HepG2 (cell line): Measurements from ENCODE around the gene THEM5. TPM values are rescaled to one million over a fixed set of nuclear protein-coding genes. Genes with fewer than 3 reads are reported as not detected.

ENCODE experiments used
- ATAC-seq: fragments of 200-7000 bp; cut with Tn5 transposase; 3 replicates; pipeline ENCODE4 v1.9.1; 2020; ENCODE audit warnings: mild to moderate bottlenecking, moderate library complexity
- BruUV-seq: library from RNA; stranded (reverse); fragments of 400-500 nt; replicated peaks from 2 replicates; lab custom pipeline; 2021; lab: Mats Ljungman, UMichigan
- CTCF ChIA-PET: fragments of 300-600 bp; formaldehyde crosslinking; extraction: SDS; loops from one replicate; lab custom pipeline; 2021; ENCODE audit warnings: low total read pairs, inconsistent platforms, low intra/inter-chr PET ratio; lab: Yijun Ruan, JAX
- POLR2A ChIA-PET: fragments of 350-600 bp; sonication (Branson Sonifier 250); formaldehyde crosslinking; loops from one replicate; lab custom pipeline; 2020; ENCODE audit warnings: antibody characterized with exemption, inconsistent platforms; lab: Yijun Ruan, JAX
- DNase-seq: peaks from one replicate; pipeline ENCODE4 v3.0.0-alpha.2; 2015; ENCODE audit warnings: low spot score
- FAIRE-seq: peaks from 3 replicates; lab custom pipeline; 2011; peaks lifted over from hg19 to GRCh38; lab: Jason Lieb, UNC
- H2AFZ ChIP-seq: one replicate; pipeline ENCODE4 v1.6.1; 2011; ENCODE audit warnings: low read length, inconsistent platforms
- H3K27ac ChIP-seq: fragments of 300-600 bp; 3 replicates; pipeline ENCODE4 v1.8.0; 2011; ENCODE audit warnings: mixed run types, mild to moderate bottlenecking, mixed read lengths, low read length, inconsistent platforms; ENCODE audit not compliant: insufficient read depth; ENCODE audit errors: extremely low read length
- H3K27me3 ChIP-seq, 2 experiments: fragments of 200-600 bp in 1 of 2; 2 replicates in 1 of 2; 3 replicates in 1 of 2; pipeline versions ENCODE4 v1.6.0 to v1.8.0; 2011; ENCODE audit warnings: low read length in 2 of 2, mild to moderate bottlenecking in 2 of 2, moderate library complexity in 2 of 2, inconsistent platforms in 1 of 2; ENCODE audit not compliant: insufficient read depth in 2 of 2, control insufficient read depth in 1 of 2
- H3K36me3 ChIP-seq, 2 experiments: fragments of 200-600 bp in 1 of 2; replicated peaks in 1 of 2; 2 replicates in 1 of 2; 3 replicates in 1 of 2; pipeline versions ENCODE4 v1.5.1 to v1.8.0; 2011; ENCODE audit warnings: low read length in 2 of 2, inconsistent platforms in 1 of 2; ENCODE audit not compliant: insufficient read depth in 2 of 2, control insufficient read depth in 1 of 2
- H3K4me1 ChIP-seq: 2 replicates; pipeline ENCODE4 v1.5.1; 2012; ENCODE audit warnings: low read length, inconsistent platforms; ENCODE audit not compliant: insufficient read depth
- H3K4me2 ChIP-seq: 2 replicates; pipeline ENCODE4 v1.6.0; 2011; ENCODE audit warnings: low read depth, low read length, inconsistent platforms
- H3K4me3 ChIP-seq, 3 experiments: fragments of 200-600 bp in 1 of 3; sonication (generic), shearing (Covaris generic) in 1 of 3; replicated peaks in 1 of 3; 2 replicates each; pipeline ENCODE4 v1.5.1; 2011 to 2016; ENCODE audit warnings: low read length in 3 of 3, inconsistent platforms in 2 of 3, low read depth in 2 of 3, mild to moderate bottlenecking in 2 of 3, control low read depth in 1 of 3, mixed read lengths in 1 of 3; ENCODE audit not compliant: insufficient read depth in 1 of 3
- H3K79me2 ChIP-seq: one replicate; pipeline ENCODE4 v1.6.1; 2011; ENCODE audit warnings: low read length, inconsistent platforms; ENCODE audit not compliant: insufficient read depth
- H3K9ac ChIP-seq: 2 replicates; pipeline ENCODE4 v1.6.0; 2011; ENCODE audit warnings: mild to moderate bottlenecking, low read depth, low read length, inconsistent platforms; ENCODE audit not compliant: insufficient read depth
- H3K9me3 ChIP-seq: 2 replicates; pipeline ENCODE4 v1.5.1; 2012; ENCODE audit warnings: mild to moderate bottlenecking, low read length
- H4K20me1 ChIP-seq: 2 replicates; pipeline ENCODE4 v1.6.0; 2011; ENCODE audit warnings: inconsistent platforms, mild to moderate bottlenecking, low read length, moderate library complexity; ENCODE audit not compliant: insufficient read depth
- ZNF605 ChIP-seq: sonication (generic); formaldehyde crosslinking; IDR thresholded peaks from 2 replicates; pipeline ENCODE4 v1.8.0; 2022; ENCODE audit warnings: mild to moderate bottlenecking, missing genetic modification reagents
- WGBS: methylation state at CpG from one replicate; pipeline ENCODE4 v1.1.6; 2017; ENCODE audit warnings: low lambda C conversion rate; 5-methylcytosine and 5-hydroxymethylcytosine counted together
- in situ Hi-C: cut with HindIII; loops from 2 replicates; pipeline ENCODE4 v1.10.0; 2017; ENCODE audit warnings: low pct_unique_long_range_greater_than_20kb; ENCODE audit not compliant: extremely low pct_ligation_motif_present
- intact Hi-C: fragments of 100-400 bp; cut with micrococcal nuclease; formaldehyde crosslinking; loops from one replicate; pipeline ENCODE4 v1.10.0; 2022; ENCODE audit not compliant: unreplicated experiment
- polyA plus RNA-seq, 8 experiments: library from polyadenylated mRNA; depleted of rRNA in 3 of 8; stranded (reverse) in 7 of 8; unstranded in 1 of 8; fragments of >200 nt; fragmentation: Illumina TruSeq in 4 of 8; extraction: Trizol in 4 of 8; gene quantifications; 2 replicates each; pipeline versions ENCODE4 v1.2.1 to v1.2.3, GENCODE V29; 2011 to 2016; ENCODE audit warnings: low read depth in 4 of 8, missing spikeins in 1 of 8, mixed read lengths in 1 of 8; ENCODE audit not compliant: insufficient read depth in 1 of 8
- total RNA-seq, 5 experiments: library from RNA; depleted of rRNA; stranded (reverse); fragments of >200 nt; fragmentation: Illumina TruSeq; extraction: Trizol; gene quantifications; 2 replicates each; pipeline ENCODE4 v1.2.3, GENCODE V29; 2016; ENCODE audit warnings: low read depth in 1 of 5
- TF ChIP-seq, protein P1 (sequence below): sonication (generic); formaldehyde crosslinking; IDR thresholded peaks from 2 replicates; pipeline ENCODE4 v1.5.1; 2020; ENCODE audit warnings: mild to moderate bottlenecking, missing genetic modification reagents
- TF ChIP-seq, protein P2 (sequence below): sonication (generic); formaldehyde crosslinking; IDR thresholded peaks from 2 replicates; pipeline ENCODE4 v1.4.0; 2020; ENCODE audit warnings: mild to moderate bottlenecking, missing genetic modification reagents
- TF ChIP-seq, protein P3 (sequence below): sonication (generic); formaldehyde crosslinking; IDR thresholded peaks from 2 replicates; pipeline ENCODE4 v1.4.0; 2020; ENCODE audit warnings: missing genetic modification reagents
- TF ChIP-seq, protein P4 (sequence below): sonication (generic); formaldehyde crosslinking; IDR thresholded peaks from 2 replicates; pipeline ENCODE4 v1.9.0; 2021; ENCODE audit warnings: mild to moderate bottlenecking, missing genetic modification reagents

THEM5 gene
- total and polyA plus RNA-seq, 2 of the 13 experiments (the other 11 are each of a cell fraction or from before 2014, with no cell fraction given), result not detected

DNA sequence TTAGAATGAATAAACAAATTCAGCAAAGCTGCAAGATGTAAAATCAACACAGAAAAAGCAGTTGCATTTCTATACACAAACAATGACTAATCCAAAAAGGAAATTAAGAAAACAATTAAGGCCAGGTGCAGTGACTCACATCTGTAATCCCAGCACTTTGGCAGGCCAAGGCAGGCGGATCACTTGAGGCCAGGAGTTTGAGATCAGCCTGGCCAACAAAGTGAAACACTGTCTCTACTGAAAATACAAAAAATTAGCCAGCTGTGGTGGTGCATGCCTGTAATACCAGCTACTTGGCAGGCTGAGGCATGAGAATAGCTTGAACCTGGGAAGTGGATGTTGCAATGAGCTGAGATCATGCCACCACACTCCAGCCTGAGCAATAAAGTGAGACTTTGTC, 33.5 kb upstream of the THEM5 start (continued):
- TF ChIP-seq, protein P1, sequence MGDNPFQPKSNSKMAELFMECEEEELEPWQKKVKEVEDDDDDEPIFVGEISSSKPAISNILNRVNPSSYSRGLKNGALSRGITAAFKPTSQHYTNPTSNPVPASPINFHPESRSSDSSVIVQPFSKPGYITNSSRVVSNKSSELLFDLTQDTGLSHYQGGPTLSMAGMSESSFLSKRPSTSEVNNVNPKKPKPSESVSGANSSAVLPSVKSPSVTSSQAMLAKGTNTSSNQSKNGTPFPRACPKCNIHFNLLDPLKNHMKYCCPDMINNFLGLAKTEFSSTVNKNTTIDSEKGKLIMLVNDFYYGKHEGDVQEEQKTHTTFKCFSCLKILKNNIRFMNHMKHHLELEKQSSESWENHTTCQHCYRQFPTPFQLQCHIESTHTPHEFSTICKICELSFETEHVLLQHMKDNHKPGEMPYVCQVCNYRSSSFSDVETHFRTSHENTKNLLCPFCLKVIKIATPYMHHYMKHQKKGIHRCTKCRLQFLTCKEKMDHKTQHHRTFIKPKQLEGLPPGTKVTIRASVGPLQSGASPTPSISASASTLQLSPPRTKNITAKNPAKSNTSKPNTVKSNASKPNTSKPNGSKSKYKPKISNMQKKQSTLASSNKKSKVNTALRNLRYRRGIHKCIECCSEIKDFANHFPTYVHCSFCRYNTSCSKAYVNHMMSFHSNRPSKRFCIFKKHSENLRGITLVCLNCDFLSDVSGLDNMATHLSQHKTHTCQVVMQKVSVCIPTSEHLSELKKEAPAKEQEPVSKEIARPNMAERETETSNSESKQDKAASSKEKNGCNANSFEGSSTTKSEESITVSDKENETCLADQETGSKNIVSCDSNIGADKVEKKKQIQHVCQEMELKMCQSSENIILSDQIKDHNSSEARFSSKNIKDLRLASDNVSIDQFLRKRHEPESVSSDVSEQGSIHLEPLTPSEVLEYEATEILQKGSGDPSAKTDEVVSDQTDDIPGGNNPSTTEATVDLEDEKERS (CRISPR knock-in tag), result no peak
- TF ChIP-seq, protein P2, sequence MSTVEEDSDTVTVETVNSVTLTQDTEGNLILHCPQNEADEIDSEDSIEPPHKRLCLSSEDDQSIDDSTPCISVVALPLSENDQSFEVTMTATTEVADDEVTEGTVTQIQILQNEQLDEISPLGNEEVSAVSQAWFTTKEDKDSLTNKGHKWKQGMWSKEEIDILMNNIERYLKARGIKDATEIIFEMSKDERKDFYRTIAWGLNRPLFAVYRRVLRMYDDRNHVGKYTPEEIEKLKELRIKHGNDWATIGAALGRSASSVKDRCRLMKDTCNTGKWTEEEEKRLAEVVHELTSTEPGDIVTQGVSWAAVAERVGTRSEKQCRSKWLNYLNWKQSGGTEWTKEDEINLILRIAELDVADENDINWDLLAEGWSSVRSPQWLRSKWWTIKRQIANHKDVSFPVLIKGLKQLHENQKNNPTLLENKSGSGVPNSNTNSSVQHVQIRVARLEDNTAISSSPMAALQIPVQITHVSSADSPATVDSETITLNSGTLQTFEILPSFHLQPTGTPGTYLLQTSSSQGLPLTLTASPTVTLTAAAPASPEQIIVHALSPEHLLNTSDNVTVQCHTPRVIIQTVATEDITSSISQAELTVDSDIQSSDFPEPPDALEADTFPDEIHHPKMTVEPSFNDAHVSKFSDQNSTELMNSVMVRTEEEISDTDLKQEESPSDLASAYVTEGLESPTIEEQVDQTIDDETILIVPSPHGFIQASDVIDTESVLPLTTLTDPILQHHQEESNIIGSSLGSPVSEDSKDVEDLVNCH, result no peak

DNA sequence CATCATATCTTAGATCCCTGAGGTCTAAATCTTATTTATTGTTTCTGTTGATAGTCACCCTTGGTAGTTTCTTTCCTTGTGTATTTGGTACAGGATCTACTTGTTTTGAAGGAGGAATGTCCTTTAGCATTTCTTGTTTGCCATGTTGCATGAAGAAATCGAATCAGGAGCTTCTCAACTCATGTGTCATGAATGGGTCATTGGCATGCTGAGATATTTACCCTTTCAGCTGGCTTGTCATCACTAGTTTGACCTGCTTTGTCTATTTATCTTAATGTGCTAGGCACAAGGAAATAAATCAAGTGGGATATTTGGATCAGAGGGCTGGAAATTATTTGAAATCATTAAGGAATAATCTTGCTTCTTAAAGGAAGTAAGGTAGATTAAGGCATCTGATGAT, 32.0 kb upstream of the THEM5 start:
- Histone ChIP-seq H2AFZ (no peak overlapping the region), H3K4me1 (no peaks in the 10 kb centered on the region), H3K27me3 (no peaks in the 10 kb centered on the region), H3K4me3 (no peak overlapping the region), H3K36me3 (peaks cover 0 to 5% of the 10 kb centered on the region in 2 experiments; a peak in 1 of 5 replicates), H4K20me1 (no peaks in the 10 kb centered on the region), H3K9me3 (peaks cover 7% of the 10 kb centered on the region; the same call in 1 of the 2 replicates), H3K4me2 (no peak overlapping the region), H3K79me2 (no peaks in the 10 kb centered on the region), H3K9ac (no peak overlapping the region), H3K27ac (no peak overlapping the region)
- BruUV-seq, result no TSS peak
- FAIRE-seq (no peak), ATAC-seq (no peak), DNase-seq (no peak)
- intact Hi-C loops, result loop anchor here (5.0 kb wide), 1 partner anchor 47 kb away; no protein-coding TSS in a partner anchor
- CTCF ChIA-PET, result no interaction called here
- WGBS, result 72% methylated on average over 1 of the region's 1 CpG
- in situ Hi-C loops, result no loop called here
- POLR2A ChIA-PET, result no interaction called here
- TF ChIP-seq ZNF605, result no peak
- TF ChIP-seq, protein P3, sequence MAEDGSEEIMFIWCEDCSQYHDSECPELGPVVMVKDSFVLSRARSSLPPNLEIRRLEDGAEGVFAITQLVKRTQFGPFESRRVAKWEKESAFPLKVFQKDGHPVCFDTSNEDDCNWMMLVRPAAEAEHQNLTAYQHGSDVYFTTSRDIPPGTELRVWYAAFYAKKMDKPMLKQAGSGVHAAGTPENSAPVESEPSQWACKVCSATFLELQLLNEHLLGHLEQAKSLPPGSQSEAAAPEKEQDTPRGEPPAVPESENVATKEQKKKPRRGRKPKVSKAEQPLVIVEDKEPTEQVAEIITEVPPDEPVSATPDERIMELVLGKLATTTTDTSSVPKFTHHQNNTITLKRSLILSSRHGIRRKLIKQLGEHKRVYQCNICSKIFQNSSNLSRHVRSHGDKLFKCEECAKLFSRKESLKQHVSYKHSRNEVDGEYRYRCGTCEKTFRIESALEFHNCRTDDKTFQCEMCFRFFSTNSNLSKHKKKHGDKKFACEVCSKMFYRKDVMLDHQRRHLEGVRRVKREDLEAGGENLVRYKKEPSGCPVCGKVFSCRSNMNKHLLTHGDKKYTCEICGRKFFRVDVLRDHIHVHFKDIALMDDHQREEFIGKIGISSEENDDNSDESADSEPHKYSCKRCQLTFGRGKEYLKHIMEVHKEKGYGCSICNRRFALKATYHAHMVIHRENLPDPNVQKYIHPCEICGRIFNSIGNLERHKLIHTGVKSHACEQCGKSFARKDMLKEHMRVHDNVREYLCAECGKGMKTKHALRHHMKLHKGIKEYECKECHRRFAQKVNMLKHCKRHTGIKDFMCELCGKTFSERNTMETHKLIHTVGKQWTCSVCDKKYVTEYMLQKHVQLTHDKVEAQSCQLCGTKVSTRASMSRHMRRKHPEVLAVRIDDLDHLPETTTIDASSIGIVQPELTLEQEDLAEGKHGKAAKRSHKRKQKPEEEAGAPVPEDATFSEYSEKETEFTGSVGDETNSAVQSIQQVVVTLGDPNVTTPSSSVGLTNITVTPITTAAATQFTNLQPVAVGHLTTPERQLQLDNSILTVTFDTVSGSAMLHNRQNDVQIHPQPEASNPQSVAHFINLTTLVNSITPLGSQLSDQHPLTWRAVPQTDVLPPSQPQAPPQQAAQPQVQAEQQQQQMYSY (CRISPR knock-in tag), result no peak
- TF ChIP-seq, protein P4, sequence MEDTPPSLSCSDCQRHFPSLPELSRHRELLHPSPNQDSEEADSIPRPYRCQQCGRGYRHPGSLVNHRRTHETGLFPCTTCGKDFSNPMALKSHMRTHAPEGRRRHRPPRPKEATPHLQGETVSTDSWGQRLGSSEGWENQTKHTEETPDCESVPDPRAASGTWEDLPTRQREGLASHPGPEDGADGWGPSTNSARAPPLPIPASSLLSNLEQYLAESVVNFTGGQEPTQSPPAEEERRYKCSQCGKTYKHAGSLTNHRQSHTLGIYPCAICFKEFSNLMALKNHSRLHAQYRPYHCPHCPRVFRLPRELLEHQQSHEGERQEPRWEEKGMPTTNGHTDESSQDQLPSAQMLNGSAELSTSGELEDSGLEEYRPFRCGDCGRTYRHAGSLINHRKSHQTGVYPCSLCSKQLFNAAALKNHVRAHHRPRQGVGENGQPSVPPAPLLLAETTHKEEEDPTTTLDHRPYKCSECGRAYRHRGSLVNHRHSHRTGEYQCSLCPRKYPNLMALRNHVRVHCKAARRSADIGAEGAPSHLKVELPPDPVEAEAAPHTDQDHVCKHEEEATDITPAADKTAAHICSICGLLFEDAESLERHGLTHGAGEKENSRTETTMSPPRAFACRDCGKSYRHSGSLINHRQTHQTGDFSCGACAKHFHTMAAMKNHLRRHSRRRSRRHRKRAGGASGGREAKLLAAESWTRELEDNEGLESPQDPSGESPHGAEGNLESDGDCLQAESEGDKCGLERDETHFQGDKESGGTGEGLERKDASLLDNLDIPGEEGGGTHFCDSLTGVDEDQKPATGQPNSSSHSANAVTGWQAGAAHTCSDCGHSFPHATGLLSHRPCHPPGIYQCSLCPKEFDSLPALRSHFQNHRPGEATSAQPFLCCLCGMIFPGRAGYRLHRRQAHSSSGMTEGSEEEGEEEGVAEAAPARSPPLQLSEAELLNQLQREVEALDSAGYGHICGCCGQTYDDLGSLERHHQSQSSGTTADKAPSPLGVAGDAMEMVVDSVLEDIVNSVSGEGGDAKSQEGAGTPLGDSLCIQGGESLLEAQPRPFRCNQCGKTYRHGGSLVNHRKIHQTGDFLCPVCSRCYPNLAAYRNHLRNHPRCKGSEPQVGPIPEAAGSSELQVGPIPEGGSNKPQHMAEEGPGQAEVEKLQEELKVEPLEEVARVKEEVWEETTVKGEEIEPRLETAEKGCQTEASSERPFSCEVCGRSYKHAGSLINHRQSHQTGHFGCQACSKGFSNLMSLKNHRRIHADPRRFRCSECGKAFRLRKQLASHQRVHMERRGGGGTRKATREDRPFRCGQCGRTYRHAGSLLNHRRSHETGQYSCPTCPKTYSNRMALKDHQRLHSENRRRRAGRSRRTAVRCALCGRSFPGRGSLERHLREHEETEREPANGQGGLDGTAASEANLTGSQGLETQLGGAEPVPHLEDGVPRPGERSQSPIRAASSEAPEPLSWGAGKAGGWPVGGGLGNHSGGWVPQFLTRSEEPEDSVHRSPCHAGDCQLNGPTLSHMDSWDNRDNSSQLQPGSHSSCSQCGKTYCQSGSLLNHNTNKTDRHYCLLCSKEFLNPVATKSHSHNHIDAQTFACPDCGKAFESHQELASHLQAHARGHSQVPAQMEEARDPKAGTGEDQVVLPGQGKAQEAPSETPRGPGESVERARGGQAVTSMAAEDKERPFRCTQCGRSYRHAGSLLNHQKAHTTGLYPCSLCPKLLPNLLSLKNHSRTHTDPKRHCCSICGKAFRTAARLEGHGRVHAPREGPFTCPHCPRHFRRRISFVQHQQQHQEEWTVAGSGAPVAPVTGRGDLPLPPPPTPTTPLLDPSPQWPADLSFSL, result no peak
